Measurements from ENCODE around the gene CEMP1.

The CEMP1 gene

GRCh38 chr16:2529061-2529931 lies 1.9 kb downstream of the CEMP1 start:
- DNase-seq (ENCODE audit: low read depth), result no peak
- H3K4me3 ChIP-seq (ENCODE audit: low read length), result no peak overlapping the region
- TF ChIP-seq CTCF (conservative IDR thresholded peaks at IDR 0.05; ENCODE audit: low read length), result no peak

DNA sequence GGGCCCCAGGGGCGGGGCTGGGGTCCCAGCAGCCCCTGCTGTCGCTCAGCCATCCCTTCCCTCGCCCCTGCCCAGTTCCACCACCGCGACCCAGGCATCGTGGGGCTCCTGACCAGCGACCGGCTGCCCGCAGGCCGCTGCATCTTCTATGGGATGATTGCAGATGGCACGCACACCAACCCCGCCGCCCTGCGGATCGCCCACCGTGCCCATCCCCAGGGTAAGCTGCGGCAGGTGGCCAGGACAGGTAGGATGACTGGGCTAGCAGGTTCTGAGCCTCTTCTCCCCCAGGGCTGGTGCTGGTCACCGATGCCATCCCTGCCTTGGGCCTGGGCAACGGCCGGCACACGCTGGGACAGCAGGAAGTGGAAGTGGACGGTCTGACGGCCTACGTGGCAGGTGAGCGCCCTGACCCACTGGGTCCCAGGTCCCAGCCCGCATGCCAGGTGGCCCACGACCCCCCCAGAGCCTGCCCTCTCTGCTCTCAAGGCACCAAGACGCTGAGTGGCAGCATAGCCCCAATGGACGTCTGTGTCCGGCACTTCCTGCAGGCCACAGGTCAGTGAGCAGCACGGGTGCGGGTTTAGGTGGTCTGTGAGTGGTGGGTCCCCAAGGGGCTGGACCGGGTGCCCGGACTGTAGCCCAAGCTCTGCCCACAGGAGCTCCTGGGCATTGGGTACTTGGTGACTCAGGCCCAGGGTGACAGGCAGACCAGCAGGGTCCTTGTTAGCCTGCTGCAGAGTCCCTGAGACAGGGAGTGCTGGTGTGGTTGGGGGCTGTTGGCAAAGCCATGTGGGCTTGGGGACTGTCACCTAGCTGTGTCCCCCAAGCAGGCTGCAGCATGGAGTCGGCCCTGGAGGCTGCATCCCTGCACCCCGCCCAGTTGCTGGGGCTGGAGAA lies 2.8 kb downstream of the CEMP1 start:
- no peak for DNase-seq (ENCODE audit: low read depth)
- no peak overlapping the region for H3K4me3 ChIP-seq (ENCODE audit: low read length)
- TF ChIP-seq CTCF (conservative IDR thresholded peaks at IDR 0.05; ENCODE audit: low read length), result no peak

DNA sequence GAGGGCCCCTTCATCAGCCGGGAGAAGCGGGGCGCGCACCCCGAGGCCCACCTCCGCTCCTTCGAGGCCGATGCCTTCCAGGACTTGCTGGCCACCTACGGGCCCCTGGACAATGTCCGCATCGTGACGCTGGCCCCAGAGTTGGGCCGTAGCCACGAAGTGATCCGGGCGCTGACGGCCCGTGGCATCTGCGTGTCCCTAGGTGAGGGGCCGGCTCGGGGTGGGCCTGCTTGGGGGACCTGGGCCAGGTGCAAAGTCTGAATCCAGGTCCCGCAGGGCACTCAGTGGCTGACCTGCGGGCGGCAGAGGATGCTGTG lies 3.5 kb downstream of the CEMP1 start:
- no peak for TF ChIP-seq CTCF (conservative IDR thresholded peaks at IDR 0.05; ENCODE audit: low read length)
- no peak for DNase-seq (ENCODE audit: low read depth)
- H3K4me3 ChIP-seq (ENCODE audit: low read length), result no peak overlapping the region

GRCh38 chr16:2527071-2527783 lies 4.0 kb downstream of the CEMP1 start:
- no peak for TF ChIP-seq CTCF (conservative IDR thresholded peaks at IDR 0.05; ENCODE audit: low read length)
- no peak overlapping the region for H3K4me3 ChIP-seq (ENCODE audit: low read length)
- no peak for DNase-seq (ENCODE audit: low read depth)

- no peak for DNase-seq (ENCODE audit: low read depth)
- H3K4me3 ChIP-seq (ENCODE audit: low read length), result no peak overlapping the region
- TF ChIP-seq CTCF (conservative IDR thresholded peaks at IDR 0.05; ENCODE audit: low read length), result no peak
Observed at GRCh38 chr16:2526135-2526534, 5.1 kb downstream of the CEMP1 start.

GRCh38 chr16:2524339-2524938 lies 6.8 kb downstream of the CEMP1 start:
- TF ChIP-seq CTCF (conservative IDR thresholded peaks at IDR 0.05; ENCODE audit: low read length), result no peak
- no peak overlapping the region for H3K4me3 ChIP-seq (ENCODE audit: low read length)
- no peak for DNase-seq (ENCODE audit: low read depth)
